Central memory CD8-positive, alpha-beta T cell (primary cell): Measurements from ENCODE around the gene CDKAL1.
A peak's percentile ranks its signal among the peaks of the same experiment; 100 is the strongest.

ENCODE experiments used
- ATAC-seq: fragments of 150-1000 bp; cut with Tn5 transposase; replicated peaks from 2 replicates; pipeline ENCODE4 v1.10.0; 2022; ENCODE audit warnings: mild to moderate bottlenecking, moderate FRiP score, moderate number of reproducible peaks; ENCODE audit not compliant: poor library complexity, severe bottlenecking; ENCODE audit errors: extremely low read depth
- DNase-seq, 2 donors: peaks; one replicate each; pipeline ENCODE4 v3.0.0; 2021; ENCODE audit warnings: low spot score in 2 of 2
- H3K27ac Mint-ChIP-seq: one replicate; pipeline ENCODE4 v1.8.0; 2022; ENCODE audit warnings: low read depth, mild to moderate bottlenecking, moderate library complexity, mixed read lengths
- H3K27me3 Mint-ChIP-seq: one replicate; pipeline ENCODE4 v1.8.0; 2022; ENCODE audit warnings: mixed read lengths
- H3K36me3 Mint-ChIP-seq: one replicate; pipeline ENCODE4 v1.8.0; 2022; ENCODE audit warnings: mild to moderate bottlenecking, moderate library complexity, mixed read lengths; ENCODE audit not compliant: insufficient read depth
- H3K4me1 Mint-ChIP-seq: one replicate; pipeline ENCODE4 v1.8.0; 2022; ENCODE audit warnings: mixed read lengths
- H3K4me3 Mint-ChIP-seq: one replicate; pipeline ENCODE4 v1.8.0; 2022; ENCODE audit warnings: mild to moderate bottlenecking, moderate library complexity, mixed read lengths
- H3K9me3 Mint-ChIP-seq: one replicate; pipeline ENCODE4 v1.8.0; 2022; ENCODE audit warnings: mixed read lengths

The CDKAL1 gene

DNA sequence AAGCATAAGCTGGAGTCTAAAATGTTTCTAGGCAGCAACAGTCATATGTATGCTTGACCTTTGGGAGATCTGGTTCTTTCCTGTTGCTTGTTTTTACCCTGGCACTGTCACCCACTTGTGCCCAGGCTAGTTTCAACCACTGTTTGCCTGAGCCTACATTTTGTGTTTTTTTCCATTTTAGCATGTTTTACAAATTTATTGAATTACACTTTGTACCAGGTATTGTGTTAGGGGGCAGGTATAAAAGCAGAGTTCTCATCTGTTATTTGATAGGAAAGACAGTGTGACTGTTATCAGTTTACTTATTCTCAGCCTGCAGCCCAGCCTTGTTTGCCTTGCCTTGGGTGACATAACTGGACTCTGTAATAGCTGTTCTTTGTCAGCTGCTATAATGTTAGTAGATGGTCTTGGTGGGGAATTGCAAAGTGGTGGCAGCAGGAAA lies 147.0 kb downstream of the CDKAL1 start:
- Mint-ChIP-seq H3K4me3 (no peak overlapping the region), H3K36me3 (peaks cover 1% of the 10 kb centered on the region), H3K4me1 (peaks cover 29% of the 10 kb centered on the region), H3K27ac (no peak overlapping the region), H3K9me3 (no peaks in the 10 kb centered on the region), H3K27me3 (no peaks in the 10 kb centered on the region)
- no peak for ATAC-seq
- DNase-seq: no peak

DNA sequence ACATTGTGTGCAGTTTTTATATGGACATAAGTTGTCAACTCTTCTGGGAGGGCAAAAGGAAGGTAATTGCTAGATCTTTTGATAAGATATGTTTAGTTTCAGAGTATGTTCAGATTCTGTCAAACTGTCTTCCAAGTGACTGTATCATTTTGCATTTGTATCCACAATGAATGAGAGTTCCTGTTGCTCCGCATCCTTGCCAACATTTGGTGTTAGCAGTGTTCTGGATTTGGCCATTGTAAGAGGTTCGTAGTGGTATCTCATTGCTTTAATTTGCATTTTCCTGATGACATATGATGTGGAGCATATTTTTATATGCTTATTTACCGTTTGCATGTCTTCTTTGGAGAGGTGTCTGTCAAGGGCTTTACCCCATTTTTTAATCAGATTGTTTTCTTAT lies 150.2 kb downstream of the CDKAL1 start:
- Mint-ChIP-seq H3K4me1 (peaks cover 26% of the 10 kb centered on the region), H3K27me3 (no peaks in the 10 kb centered on the region), H3K4me3 (no peak overlapping the region), H3K9me3 (no peaks in the 10 kb centered on the region), H3K27ac (no peak overlapping the region), H3K36me3 (peaks cover 3% of the 10 kb centered on the region)
- DNase-seq (no peak), ATAC-seq (no peak)

DNA sequence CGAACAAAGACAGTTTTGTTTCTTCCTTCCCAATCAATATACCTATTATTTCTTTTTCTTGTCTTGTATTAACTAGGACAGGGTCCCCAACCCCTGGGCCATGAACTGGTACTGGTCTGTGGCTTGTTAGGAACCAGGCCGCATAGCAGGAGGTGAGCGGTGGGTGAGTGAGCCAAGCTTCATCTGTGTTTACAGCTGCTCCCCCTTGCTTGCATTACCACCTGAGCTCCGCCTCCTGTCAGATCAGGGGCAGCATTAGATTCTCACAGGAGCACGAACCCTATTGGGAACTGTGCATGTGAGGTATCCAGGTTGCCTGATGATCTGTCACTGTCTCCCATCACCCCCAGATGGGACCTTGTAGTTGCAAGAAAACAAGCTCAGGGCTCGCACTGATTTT lies 151.9 kb downstream of the CDKAL1 start:
- H3K4me1 Mint-ChIP-seq: peaks cover 21% of the 10 kb centered on the region
- H3K27me3 Mint-ChIP-seq: no peaks in the 10 kb centered on the region
- H3K36me3 Mint-ChIP-seq: peaks cover 2% of the 10 kb centered on the region
- no peaks in the 10 kb centered on the region for H3K9me3 Mint-ChIP-seq
- ATAC-seq (no peak), DNase-seq (no peak)
- H3K27ac Mint-ChIP-seq: no peak overlapping the region
- H3K4me3 Mint-ChIP-seq: no peak overlapping the region

DNA sequence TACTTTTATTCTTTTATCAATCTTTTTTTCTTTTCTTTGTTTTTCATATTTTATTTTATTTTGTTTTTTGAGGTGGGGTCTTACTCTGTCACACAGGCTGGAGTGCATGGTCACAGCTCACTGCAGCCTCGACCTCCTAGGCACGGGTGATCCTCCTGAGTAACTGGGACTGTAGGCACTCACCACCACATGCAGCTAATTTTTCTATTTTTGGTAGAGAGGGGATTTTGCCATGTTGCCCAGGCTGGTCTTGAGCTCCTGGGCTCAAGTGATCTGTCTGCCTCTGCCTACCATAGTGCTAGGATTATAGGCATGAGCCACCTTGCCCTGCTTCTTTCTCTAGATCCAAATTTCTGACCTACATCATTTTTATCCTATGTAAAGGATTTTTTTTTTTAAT lies 153.2 kb downstream of the CDKAL1 start:
- no peaks in the 10 kb centered on the region for H3K27me3 Mint-ChIP-seq
- no peaks in the 10 kb centered on the region for H3K9me3 Mint-ChIP-seq
- peaks cover 27% of the 10 kb centered on the region for H3K4me1 Mint-ChIP-seq
- DNase-seq (no peak), ATAC-seq (no peak)
- H3K27ac Mint-ChIP-seq: no peak overlapping the region
- peaks cover 2% of the 10 kb centered on the region for H3K36me3 Mint-ChIP-seq
- no peak overlapping the region for H3K4me3 Mint-ChIP-seq

DNA sequence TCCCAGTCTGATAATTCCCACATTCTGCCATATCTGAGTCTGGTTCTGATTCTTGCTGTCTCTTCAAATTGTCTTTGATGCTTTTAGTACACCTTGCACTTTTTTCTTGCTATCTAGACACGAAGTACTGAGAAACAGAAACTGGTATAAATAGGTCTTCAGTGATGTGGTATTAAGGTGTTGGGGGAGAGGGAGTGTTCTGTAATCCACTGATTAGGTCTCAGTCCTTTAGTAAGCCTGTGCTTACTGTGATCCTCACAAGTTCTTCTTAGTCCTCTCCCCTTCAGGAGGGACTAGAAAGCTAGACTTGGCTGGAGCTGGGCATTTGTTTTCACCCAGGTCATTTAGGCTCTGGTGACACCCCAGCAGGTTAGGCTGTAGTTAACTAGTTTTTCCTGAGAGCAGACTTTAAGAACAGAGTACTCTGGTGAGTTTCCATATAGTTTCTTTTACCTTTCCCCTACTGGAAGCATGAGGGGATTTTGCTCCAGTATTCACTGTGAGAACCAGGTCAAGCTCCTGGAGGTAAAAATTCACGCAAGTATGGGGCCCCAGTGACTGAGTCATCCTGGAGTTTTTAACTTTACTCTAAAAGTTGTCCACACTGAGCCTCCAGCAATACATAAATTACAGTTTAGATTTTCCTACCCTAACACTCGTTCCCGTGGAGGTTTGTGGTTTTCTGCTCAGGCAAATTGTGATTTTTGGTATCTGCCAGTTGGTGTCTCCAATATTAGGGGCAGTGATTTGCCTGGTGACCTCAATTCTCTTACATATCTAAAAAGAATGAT lies 154.6 kb downstream of the CDKAL1 start:
- peak; percentile 56 for ATAC-seq
- Mint-ChIP-seq H3K4me1 (peaks cover 31% of the 10 kb centered on the region), H3K27ac (peak overlapping the region; percentile 2), H3K36me3 (peaks cover 2% of the 10 kb centered on the region), H3K9me3 (no peaks in the 10 kb centered on the region), H3K4me3 (no peak overlapping the region), H3K27me3 (no peaks in the 10 kb centered on the region)
- no peak for DNase-seq

DNA sequence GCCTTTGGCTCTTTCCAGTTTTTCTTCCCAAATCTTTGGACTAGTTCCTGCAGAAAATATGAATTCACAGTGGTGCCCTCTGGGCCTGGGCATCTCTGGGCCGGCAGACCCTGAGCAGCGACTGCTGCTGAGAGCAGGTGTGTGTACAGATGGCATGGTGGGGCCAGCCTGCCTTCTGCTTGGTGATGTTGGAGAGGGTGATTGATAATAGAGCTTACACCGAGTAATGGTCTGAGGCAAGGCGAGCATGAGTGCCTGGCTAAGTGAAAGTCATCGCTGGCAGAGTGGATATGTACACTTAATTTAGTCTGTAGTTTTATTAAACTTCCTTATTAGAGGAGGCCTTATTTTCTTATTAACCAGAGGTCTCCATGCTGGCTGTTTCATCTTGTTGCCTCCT lies 156.9 kb downstream of the CDKAL1 start:
- DNase-seq (no peak), ATAC-seq (no peak)
- Mint-ChIP-seq H3K9me3 (no peaks in the 10 kb centered on the region), H3K27ac (peak overlapping the region; percentile 47), H3K36me3 (peaks cover 2% of the 10 kb centered on the region), H3K27me3 (no peaks in the 10 kb centered on the region), H3K4me1 (peaks cover 38% of the 10 kb centered on the region), H3K4me3 (no peak overlapping the region)

DNA sequence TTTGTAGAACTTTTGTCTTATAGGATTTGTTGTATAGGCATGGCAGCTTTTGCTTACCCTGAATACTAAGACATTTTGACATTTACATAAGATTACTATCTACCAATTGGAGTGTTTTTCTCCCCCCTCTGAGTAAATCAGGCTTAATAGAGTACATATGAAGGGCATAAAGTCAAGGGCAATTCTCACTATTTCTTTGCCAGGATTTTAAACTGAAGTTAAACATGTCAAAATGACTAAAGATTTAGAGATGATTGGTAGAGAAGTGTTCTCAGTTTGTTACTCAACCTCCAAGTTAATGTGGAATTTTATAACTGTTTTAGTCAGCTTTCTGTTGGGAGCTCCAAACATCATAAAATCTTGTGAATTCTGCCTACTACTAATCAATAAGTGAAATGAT lies 157.8 kb downstream of the CDKAL1 start:
- H3K4me3 Mint-ChIP-seq: no peak overlapping the region
- DNase-seq (no peak), ATAC-seq (no peak)
- H3K4me1 Mint-ChIP-seq: peaks cover 38% of the 10 kb centered on the region
- no peaks in the 10 kb centered on the region for H3K9me3 Mint-ChIP-seq
- no peaks in the 10 kb centered on the region for H3K27me3 Mint-ChIP-seq
- H3K27ac Mint-ChIP-seq: no peak overlapping the region
- H3K36me3 Mint-ChIP-seq: peaks cover 2% of the 10 kb centered on the region

DNA sequence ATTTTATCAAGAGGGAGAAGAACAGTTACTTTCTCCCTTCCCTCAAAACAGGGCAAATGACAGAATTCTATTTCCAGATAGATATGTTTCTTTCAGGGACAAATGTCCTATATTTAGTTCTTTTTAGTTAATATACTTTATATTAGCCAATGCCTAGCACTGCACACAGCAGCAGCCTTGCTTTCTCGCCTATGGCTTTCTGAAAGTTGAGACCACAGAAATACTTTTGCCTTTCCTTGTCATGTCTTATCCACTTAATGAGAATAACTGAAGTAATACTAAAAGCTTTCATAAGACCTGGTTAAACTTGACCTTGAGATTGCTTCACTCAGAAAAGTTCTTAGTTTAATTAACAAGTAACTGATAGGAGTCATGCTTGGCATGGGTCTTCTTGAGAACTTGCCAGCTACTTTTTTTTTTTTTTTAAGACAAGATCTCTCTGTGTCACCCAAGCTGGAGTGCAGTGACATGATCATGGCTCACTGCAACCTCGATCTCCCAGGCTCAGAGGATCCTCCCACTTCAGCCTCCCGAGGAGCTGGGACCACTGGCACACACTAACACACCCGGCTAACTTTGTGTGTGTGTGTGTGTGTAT lies 159.3 kb downstream of the CDKAL1 start:
- Mint-ChIP-seq H3K36me3 (peaks cover 2% of the 10 kb centered on the region), H3K27ac (no peak overlapping the region), H3K27me3 (no peaks in the 10 kb centered on the region), H3K4me1 (peaks cover 34% of the 10 kb centered on the region), H3K9me3 (no peaks in the 10 kb centered on the region), H3K4me3 (no peak overlapping the region)
- ATAC-seq (no peak), DNase-seq (no peak)

DNA sequence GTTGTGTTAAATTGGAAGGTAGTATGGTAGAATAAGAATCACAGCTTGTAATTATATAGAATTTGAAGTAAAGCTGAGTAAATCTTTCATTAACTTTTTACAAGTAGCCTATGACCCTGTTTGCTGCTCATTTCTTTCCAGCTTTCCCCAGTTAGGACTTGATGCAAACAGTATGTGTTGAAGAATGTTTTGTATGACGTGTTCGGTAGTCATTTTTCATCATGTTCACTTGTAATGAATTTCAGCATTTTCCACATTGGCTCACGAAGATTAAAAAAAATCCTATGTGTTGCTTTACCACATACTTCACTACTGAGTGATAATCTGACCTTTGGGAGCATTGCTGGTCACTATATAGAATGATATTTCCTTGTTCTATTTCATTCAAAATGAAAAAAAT lies 162.4 kb downstream of the CDKAL1 start:
- Mint-ChIP-seq H3K4me3 (no peak overlapping the region), H3K36me3 (peaks cover 2% of the 10 kb centered on the region), H3K27me3 (no peaks in the 10 kb centered on the region), H3K4me1 (peaks cover 20% of the 10 kb centered on the region), H3K9me3 (no peaks in the 10 kb centered on the region), H3K27ac (no peak overlapping the region)
- no peak for ATAC-seq
- DNase-seq: no peak

DNA sequence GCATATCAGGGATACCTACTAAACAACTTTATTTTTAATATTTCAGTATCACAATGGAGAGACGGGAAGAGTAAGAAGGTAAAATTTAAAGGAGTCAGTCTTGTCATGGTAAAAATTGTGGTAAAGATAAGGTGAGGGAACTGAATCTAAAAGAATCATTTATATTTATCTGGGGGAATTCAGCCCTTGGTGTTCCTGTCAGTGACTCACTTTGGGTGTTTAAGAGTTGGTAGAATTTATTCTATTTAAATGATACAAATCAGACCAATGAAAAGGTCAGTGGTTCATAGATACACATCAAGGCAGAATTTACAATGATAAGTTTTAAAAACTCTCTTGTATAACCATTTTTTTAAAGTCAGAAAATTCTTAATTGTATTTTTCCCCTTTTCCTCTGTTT lies 164.4 kb downstream of the CDKAL1 start:
- Mint-ChIP-seq H3K4me3 (no peak overlapping the region), H3K36me3 (peaks cover 2% of the 10 kb centered on the region), H3K27ac (no peak overlapping the region), H3K9me3 (no peaks in the 10 kb centered on the region), H3K27me3 (no peaks in the 10 kb centered on the region), H3K4me1 (peaks cover 21% of the 10 kb centered on the region)
- DNase-seq: no peak
- ATAC-seq: no peak

DNA sequence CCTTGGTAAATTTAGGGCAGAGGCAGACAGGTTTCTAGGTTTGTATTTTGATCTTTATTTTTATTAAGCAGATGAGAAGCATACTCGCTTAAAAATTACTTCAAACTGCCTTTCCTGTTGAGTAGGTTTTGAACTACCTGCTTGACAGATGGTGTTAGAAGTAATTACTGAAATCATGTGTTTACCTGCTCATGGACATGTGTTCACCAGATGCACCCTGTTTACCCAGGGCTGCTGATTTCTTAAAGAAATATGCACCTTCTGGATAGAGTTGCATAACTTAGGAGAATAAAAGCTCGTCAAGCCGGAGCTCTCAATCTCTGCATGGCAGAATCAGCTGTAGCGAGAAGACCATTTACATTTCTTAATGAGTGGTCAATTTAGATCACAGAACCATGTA lies 165.1 kb downstream of the CDKAL1 start:
- H3K36me3 Mint-ChIP-seq: peaks cover 2% of the 10 kb centered on the region
- no peak for ATAC-seq
- DNase-seq: no peak
- H3K4me3 Mint-ChIP-seq: no peak overlapping the region
- peaks cover 27% of the 10 kb centered on the region for H3K4me1 Mint-ChIP-seq
- H3K9me3 Mint-ChIP-seq: no peaks in the 10 kb centered on the region
- no peaks in the 10 kb centered on the region for H3K27me3 Mint-ChIP-seq
- no peak overlapping the region for H3K27ac Mint-ChIP-seq

DNA sequence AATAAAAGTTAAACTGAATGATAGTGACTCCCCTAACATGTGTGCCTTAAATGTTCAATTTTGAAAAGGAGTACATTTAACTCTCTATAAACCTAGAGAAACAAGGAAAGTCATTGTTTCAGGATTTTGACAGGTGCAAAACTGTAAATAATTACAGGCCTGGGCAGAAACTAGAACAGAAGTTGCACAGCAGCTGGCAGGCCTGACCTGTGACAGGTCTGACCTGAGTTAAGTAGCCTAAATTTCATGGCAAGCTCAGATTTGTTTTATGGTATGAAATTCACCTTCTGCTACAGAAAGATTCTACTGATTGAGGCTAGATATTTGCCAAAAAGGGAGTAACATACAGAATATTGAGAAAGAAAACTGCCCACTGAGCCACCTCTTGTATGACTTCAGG lies 166.1 kb downstream of the CDKAL1 start:
- no peaks in the 10 kb centered on the region for H3K9me3 Mint-ChIP-seq
- ATAC-seq (no peak), DNase-seq (no peak)
- H3K4me1 Mint-ChIP-seq: peaks cover 22% of the 10 kb centered on the region
- no peak overlapping the region for H3K4me3 Mint-ChIP-seq
- H3K27me3 Mint-ChIP-seq: no peaks in the 10 kb centered on the region
- H3K36me3 Mint-ChIP-seq: peaks cover 2% of the 10 kb centered on the region
- H3K27ac Mint-ChIP-seq: no peak overlapping the region

DNA sequence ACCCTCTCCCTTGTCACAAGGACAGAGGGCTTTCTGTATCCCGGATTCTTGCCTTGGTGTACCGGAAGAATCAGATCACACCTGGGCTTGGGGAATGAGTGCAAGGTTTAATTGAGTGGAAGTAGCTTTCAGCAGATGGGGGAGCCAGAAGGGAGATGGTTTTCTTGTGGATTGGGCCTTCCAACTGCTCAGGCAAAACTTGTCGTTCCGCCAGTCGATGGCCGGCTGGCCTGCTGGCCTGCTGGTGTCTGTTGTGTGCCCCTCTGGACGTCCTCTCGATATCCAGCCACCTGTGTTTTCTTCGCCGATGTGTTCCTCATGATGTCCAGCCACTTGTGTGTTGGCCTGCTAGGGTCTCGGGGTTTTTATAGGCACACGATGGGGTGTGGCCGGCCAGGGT lies 168.1 kb downstream of the CDKAL1 start:
- DNase-seq (no peak), ATAC-seq (no peak)
- H3K27ac Mint-ChIP-seq: no peak overlapping the region
- H3K27me3 Mint-ChIP-seq: no peaks in the 10 kb centered on the region
- peaks cover 2% of the 10 kb centered on the region for H3K36me3 Mint-ChIP-seq
- H3K9me3 Mint-ChIP-seq: no peaks in the 10 kb centered on the region
- no peak overlapping the region for H3K4me3 Mint-ChIP-seq
- peaks cover 39% of the 10 kb centered on the region for H3K4me1 Mint-ChIP-seq
